Left lobe of liver (tissue), 2 donors: Measurements from ENCODE around the gene SOS1. TPM values are rescaled to one million over a fixed set of nuclear protein-coding genes. Genes with fewer than 3 reads are reported as not detected.

Experiments
- ATAC-seq: fragments of 200-7000 bp; cut with Tn5 transposase; one replicate; pipeline ENCODE4 v1.9.1; 2020; ENCODE audit warnings: mild to moderate bottlenecking, moderate library complexity
- DNase-seq: peaks from one replicate; pipeline ENCODE4 v3.0.0-alpha.2; 2020; ENCODE audit warnings: low spot score
- total RNA-seq: library from RNA; stranded (reverse); gene quantifications from one replicate; pipeline ENCODE4 v1.2.1, GENCODE V29; 2021
- donor health status: DM: no; HTN: no; CAD: no; lungs with moderate emphysema.
- donor health status: DM: no; HTN: yes; CAD: no.

The SOS1 gene
- total RNA-seq, 1 donor from 2014 or later, result 14.1 TPM

- ATAC-seq (no peak), DNase-seq (no peak)
Measured at GRCh38 chr2:38978296-38978903, 142.5 kb downstream of the SOS1 start.

GRCh38 chr2:38977047-38977446 lies 143.8 kb downstream of the SOS1 start:
- ATAC-seq (no peak), DNase-seq (no peak)

GRCh38 chr2:38975042-38975441 lies 145.8 kb downstream of the SOS1 start:
- DNase-seq, result no peak
- no peak for ATAC-seq

- DNase-seq (no peak), ATAC-seq (no peak)
Measured at GRCh38 chr2:38973266-38973665, 147.6 kb downstream of the SOS1 start.

GRCh38 chr2:38971377-38971776 lies 149.5 kb downstream of the SOS1 start:
- DNase-seq, result no peak
- ATAC-seq, result no peak

- DNase-seq, result no peak
- no peak for ATAC-seq
Measured at GRCh38 chr2:38968021-38968420, 152.8 kb downstream of the SOS1 start.

GRCh38 chr2:38966678-38967077 lies 154.2 kb downstream of the SOS1 start:
- ATAC-seq (no peak), DNase-seq (no peak)

- ATAC-seq, result no peak
- DNase-seq, result no peak
Measured at GRCh38 chr2:38966006-38966405, 154.8 kb downstream of the SOS1 start.

- DNase-seq, result no peak
- no peak for ATAC-seq
Measured at GRCh38 chr2:38960609-38961320, 160.1 kb downstream of the SOS1 start.

GRCh38 chr2:38959938-38960608 lies 160.8 kb downstream of the SOS1 start:
- DNase-seq (peak; percentile 50), ATAC-seq (peak; percentile 89)

GRCh38 chr2:38959466-38959865 lies 161.4 kb downstream of the SOS1 start:
- DNase-seq (no peak), ATAC-seq (no peak)

GRCh38 chr2:38957972-38958371 lies 162.9 kb downstream of the SOS1 start:
- DNase-seq (no peak), ATAC-seq (no peak)

- no peak for DNase-seq
- ATAC-seq, result no peak
Measured at GRCh38 chr2:38951766-38952165, 169.1 kb downstream of the SOS1 start.

- DNase-seq (no peak), ATAC-seq (no peak)
Measured at GRCh38 chr2:38948995-38949394, 171.9 kb downstream of the SOS1 start.

- ATAC-seq (no peak), DNase-seq (no peak)
Measured at GRCh38 chr2:38948387-38948882, 172.4 kb downstream of the SOS1 start.

GRCh38 chr2:38947241-38948239 lies 173.3 kb downstream of the SOS1 start:
- peak; percentile 100 for ATAC-seq
- DNase-seq, result peak; percentile 76

- DNase-seq, result no peak
- ATAC-seq, result no peak
Measured at GRCh38 chr2:38945911-38946310, 174.9 kb downstream of the SOS1 start.

GRCh38 chr2:38945372-38945771 lies 175.5 kb downstream of the SOS1 start:
- DNase-seq, result no peak

GRCh38 chr2:38943784-38944183 lies 177.1 kb downstream of the SOS1 start:
- DNase-seq, result no peak
- no peak for ATAC-seq

More at GRCh38 chr2:38945372-38945771, 175.5 kb downstream of the SOS1 start:
- no peak for ATAC-seq

GRCh38 chr2:38940746-38941145 lies 180.1 kb downstream of the SOS1 start:
- ATAC-seq (no peak), DNase-seq (no peak)

- DNase-seq (no peak), ATAC-seq (no peak)
Measured at GRCh38 chr2:38937548-38937947, 183.3 kb downstream of the SOS1 start.
